ELR (cell line): Measurements from ENCODE around the gene CDH19.

ENCODE experiments used
- DNase-seq: peaks from one replicate; pipeline ENCODE4 v3.0.0-alpha.2; 2015; ENCODE audit warnings: low read depth

The CDH19 gene, protein sequence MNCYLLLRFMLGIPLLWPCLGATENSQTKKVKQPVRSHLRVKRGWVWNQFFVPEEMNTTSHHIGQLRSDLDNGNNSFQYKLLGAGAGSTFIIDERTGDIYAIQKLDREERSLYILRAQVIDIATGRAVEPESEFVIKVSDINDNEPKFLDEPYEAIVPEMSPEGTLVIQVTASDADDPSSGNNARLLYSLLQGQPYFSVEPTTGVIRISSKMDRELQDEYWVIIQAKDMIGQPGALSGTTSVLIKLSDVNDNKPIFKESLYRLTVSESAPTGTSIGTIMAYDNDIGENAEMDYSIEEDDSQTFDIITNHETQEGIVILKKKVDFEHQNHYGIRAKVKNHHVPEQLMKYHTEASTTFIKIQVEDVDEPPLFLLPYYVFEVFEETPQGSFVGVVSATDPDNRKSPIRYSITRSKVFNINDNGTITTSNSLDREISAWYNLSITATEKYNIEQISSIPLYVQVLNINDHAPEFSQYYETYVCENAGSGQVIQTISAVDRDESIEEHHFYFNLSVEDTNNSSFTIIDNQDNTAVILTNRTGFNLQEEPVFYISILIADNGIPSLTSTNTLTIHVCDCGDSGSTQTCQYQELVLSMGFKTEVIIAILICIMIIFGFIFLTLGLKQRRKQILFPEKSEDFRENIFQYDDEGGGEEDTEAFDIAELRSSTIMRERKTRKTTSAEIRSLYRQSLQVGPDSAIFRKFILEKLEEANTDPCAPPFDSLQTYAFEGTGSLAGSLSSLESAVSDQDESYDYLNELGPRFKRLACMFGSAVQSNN

DNA sequence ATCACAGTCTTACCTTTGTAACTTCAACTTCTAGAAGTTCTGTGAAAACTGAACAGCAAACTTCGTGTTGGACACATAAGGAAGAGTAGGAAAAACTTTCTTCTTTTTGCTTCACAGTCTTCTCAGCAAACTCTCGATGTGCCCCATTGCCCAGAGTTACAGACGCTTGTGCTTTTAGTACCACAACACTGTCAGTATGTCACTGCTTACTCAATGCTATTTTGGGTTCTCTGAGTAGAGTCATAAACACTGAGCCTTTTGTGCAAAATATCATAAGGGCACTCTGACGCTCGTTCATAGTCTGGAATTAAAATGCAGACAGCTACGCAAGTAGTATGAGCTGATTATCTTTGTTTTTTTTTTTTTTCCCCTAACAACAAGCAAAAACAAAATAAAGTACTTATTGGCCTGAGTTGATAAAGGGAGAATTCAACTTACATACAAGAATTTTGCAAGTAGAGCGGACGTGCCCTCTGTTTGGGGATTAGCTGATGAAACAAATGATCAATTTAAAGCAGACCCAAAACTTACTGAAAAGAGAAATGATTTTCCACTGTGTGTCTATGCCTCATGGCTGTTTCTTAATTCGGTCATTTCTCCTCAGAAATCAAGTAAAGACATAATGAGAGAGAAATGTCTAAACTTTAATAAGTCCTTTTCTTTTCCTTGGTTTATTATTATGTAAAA, at the start of gene CDH19:
Gene CDH19 (minus strand): TSS at position 150 of the 687 bp plus-strand sequence. CDS start 31,886 bp downstream, outside the sequence.
- no peak for DNase-seq

DNA sequence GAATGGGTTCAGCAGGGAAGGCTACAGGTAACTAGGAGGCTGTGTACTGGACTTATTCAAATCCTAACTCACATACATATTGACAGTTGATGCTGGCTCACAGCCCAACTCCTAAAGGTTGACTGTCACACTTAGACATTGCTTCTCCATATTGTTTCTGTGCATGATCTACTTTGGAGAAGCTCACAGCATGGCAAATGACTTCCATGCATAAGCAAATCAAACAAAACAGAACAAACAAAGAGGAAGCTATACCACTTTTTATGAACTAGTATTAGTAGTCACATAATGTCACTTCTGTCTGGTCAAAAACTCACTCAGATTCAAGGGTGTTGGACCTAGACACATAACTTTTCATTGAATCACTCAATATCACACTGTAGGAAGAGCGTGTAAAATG, 43.8 kb upstream of the CDH19 start:
- DNase-seq: no peak

DNA sequence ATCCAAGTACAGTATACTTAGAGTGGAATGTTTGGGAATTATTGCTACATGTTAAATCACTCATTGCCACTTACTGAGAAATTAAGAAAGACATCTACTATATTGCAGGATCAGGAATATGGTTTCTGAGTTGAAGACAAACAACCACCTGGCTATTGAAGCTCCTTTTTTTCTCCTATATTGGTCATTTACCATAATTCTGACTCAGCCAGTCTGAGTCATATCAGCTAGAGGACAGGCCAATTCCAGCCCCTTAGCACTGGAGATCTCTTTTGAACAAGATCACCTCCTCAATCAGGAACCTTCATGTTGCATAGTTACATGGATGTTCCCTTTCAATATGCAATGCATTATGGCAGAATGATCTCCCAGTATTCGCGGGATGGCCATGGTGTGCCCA, 42.7 kb upstream of the CDH19 start:
- no peak for DNase-seq

DNA sequence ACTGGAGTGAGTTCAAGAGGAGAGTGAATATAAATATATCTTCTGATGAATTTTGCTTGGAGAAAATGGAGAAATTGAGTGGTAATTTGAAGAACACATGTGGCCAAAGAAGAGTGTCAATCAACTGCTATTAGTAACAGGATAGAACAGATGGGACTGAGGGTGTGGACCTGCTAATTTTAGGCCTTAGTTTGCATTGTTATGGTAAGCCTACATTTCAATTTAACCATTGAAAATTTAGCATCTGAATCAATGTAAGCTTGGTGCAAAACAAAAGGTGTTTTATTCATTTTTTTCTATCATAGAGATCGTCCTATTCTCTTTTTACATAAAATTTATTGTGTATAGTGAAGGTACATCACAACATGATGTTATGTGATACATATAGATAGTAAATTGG, 42.1 kb upstream of the CDH19 start:
- no peak for DNase-seq

DNA sequence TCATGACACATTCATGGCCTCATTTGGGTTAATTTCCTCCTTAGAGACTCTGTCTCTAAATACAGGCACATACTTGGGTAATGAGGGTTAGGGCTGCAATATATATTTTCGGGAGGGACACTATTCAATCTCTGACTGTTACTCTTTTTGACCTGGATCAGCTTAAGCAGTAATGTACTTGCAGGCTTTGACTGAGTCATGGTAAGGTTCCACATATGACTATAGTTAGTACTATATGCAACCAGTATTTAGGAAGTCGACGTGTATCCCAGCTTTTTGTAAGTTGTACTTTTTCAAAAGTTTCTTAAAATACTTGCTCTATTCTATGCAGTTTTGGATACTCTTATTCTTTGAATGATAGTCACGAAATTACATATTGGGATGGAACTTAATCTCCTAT, 37.2 kb upstream of the CDH19 start:
- no peak for DNase-seq

DNA sequence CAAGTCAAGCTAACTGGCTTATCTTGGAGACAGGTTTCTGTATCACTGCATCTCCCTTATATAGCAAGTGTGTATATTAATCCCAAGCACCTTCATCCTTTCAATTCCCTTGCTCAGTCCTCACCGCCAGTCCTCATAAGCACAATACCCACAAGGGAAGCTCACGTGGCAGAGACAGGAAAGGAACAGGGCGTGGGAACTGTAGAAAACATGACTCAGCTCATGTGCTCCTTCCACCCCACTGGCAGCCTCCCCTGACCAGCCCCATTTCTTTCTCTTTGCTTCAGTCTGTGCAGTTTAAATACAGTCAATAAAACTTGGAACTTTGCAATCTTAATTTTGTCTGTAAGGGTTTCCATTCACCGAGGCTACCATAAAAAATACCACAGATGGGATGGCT, 36.5 kb upstream of the CDH19 start:
- no peak for DNase-seq

DNA sequence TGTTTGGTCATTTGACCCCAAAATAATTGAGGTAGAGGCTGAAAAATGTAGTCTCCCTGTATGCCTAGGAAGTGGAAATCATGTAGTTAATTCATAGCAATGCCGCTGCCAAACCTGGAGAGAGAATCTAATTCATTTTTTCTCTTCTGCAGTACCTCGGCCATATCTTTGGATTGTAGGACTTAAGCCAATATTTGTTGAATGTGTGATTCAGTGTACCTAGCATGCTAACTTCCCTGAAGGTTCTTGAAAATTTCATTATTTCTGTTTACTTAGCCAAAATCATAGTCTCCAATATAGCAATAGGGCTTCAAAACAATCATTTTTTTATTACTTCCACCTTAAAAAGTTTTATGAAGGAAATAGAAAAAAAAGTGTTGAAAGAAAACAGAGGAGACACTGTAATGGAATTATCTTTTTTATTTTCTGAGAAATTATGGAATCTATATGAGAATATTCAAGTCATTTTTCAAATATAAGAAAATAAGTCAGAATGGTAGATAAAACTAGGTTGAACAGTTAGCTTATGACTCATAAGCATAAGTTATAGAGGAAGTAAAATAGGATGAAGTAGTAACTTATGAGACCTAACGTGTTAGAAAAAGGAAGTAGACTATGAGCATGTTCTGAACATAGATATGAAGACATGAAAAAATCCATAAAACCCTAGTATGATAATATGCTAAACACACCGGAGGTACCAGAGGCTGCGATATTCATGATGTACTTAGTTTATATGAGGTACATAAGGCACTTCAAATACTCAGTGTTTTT, 35.2 kb upstream of the CDH19 start:
- no peak for DNase-seq

DNA sequence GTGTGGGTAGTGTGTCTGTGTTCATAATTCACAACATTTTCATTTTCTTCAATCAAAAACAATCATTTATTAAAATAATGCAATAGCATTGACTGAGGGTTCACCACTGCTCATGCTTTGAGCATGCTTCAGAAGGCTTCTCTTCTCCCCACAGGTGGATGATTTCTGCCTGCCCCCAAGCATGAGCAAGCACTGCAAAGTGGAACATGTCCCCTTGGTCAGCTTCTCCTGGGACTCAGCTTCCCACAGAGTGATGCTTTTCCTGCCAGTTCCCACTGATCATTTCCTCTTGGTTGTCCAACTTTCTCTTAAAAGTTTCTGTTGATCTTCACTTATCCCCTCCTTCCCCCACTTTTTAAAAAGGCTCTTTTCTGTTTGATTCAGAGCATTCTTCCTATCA, 31.5 kb upstream of the CDH19 start:
- no peak for DNase-seq

DNA sequence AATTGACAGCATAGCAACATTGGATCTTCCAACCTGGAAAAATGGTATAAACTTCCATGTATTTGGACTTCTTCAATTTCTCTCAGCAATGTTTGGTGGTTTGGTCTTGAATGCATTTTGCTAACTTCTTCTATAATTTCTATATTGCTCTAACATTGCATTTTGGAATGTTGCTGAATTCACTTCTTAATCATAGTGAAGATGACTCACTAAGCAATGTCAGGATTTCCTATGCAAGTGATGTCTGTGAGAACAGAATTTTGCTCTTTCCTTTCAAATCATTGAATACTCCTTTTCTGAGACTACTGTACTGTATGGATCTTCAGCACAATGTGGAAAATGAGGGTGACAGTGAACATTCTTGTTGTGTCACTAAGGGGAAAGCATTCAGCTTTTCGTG, 28.9 kb upstream of the CDH19 start:
- peak; percentile 2 for DNase-seq

DNA sequence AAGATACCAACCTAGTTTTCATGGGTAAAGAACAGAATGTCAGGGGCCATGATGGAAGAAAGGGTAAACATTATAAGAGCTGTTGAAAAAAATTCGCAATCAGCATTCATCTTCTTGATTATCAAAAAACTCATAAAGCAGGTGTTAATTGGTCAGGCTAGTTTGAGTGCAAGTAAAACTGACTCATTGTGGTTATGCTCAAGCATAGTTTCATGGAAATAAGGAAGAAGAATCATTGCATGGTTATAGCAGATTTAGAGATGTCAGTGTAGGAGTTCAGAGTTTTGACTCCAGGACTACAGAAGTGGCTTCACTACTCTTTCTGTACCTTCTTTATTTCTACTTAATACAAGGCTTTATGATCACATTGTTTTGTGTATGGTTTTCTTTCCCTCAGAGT, 26.9 kb upstream of the CDH19 start:
- DNase-seq: no peak

DNA sequence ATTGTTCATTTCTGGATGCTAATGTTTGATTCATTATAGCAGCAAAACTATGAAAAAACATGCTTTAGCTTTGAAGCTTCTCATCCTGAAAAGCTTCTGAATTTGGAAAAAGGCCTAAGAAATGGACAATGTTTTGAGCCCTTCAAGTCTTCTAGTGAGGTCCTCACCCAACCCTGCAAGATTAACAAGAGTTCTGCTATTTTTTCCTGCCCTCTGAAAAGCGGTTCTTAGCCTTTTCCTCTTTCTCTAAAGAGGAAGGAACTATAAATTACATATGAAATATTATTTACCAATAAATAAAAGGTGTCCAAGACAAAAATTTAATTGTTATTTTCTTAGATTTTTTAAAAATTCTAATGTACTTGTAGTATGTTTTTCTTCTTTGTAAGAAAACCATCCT, 19.9 kb upstream of the CDH19 start:
- DNase-seq: no peak

DNA sequence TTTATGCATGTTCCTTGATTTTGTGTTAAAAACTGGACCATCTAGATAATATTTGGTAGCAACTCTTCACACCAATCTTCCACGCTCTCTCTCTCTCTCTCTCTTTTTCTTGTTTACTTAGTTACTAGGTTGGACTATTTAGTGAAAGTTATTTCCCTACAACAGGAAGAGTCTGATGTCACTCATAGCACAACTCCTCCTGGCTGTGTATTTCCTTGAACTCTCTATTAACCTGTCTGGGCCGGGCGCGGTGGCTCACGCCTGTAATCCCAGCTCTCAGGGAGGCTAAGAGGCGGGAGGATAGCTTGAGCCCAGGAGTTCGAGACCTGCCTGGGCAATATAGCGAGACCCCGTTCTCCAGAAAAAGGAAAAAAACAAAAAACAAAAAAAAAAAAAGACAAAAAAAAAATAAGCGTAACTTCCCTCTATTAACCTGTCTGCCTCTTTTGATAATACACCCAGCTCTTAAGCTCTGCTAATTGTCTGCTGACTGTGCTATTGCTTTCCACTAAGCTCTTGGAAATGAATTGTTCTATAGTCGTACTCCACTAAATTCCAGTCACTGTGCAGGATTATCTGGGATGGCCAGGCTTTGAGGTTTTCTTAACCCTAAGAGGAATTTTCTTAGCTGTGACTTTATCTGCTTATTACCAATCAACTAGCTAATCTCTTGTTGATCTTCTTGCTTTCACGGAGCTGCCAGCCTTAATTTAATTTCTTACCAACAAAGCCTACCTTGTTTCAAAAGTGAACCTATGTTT, 18.1 kb upstream of the CDH19 start:
- no peak for DNase-seq

DNA sequence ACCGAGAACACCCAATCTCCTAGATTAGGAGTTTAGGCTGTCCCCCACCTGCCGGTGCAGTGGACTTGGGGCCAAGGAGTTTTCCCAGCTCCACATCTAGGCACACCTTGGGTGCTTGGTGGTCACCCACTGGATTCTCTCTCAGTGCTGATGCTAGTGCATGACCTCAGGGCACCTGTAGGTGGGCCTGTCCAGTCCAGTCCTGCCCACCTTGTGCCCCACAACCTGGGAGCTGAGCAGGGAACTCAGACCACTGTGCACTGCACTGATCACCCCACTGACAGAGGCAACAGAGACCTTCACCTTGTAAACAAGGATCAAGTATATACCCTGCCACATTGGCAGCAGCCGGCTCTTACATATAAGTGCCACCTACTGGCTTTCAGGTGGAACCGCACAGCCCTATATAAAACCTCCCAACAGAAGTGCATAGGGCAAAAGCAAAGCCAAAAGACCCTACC, 12.7 kb upstream of the CDH19 start:
- no peak for DNase-seq

DNA sequence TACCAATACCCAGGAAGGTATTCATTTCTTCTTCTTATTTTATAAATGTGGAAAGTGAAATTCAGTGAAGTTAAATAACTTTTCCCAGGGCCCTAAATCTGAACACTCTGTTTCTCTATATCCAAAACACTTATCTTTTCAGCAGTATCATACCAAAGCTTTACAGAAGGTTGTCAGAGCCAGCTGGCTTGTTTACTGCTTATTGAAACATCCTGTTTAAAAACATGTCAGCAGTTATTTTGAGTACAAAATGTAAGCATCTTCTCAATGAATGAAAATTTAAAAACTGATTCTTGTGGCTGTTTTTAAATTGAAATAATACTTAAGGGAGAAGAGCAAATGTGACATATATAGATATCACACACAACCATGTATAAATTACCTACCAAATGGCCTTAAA, 11.3 kb upstream of the CDH19 start:
- DNase-seq: no peak

DNA sequence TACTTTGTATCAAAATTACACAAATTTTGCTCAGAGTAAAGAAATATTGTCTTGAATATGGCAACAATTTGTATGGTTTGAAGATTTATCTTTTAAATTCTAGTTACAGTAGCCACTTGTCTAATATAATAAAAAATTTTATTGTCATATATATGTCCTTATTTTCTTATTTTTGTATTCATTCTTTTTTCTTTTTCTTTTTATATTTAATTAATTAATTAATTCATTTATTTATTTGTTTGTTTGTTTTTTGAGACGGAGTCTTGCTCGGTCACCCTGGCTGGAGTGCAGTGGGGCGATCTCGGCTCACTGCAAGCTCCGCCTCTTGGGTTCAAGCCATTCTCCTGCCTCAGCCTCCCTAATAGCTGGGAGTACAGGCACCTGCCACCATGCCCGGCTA, 3.7 kb upstream of the CDH19 start:
- no peak for DNase-seq

DNA sequence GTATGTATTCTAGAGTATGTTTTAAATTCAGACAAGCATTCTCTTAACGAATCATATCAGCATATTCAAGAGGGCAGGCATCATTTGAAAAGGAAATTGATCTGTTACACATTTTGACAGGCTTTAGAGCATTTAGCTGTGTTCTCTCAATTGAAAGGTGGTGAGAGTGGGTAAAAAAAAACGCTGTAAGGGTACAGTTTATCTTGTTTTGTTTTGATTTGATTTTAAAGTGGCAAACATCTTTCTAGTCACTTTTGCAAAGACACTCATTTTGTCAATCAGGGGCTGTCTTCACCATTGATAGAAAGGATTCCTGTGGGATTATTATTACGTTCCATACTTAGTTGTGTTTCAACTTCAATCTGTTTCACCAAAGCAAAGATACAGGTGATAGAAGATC, 2.2 kb downstream of the CDH19 start:
- no peak for DNase-seq

DNA sequence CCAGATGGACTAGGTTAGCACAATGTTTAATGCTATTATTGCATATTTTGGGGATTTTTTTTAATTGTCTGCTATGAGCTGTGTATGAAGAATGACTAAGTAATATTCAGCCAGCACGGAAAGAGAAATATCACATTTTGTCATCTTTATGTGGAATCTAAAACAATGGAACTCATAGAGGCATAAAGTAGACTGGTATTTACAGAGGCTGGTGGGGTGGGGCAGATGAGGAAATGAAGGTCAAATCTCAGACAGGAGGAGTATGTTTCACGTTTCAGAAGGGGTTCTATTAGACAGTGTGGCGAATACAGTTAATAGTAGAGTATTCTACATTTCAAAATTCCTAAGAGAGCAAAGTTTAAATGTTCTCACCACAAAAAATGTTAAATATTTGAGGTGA, 4.7 kb downstream of the CDH19 start:
- no peak for DNase-seq

DNA sequence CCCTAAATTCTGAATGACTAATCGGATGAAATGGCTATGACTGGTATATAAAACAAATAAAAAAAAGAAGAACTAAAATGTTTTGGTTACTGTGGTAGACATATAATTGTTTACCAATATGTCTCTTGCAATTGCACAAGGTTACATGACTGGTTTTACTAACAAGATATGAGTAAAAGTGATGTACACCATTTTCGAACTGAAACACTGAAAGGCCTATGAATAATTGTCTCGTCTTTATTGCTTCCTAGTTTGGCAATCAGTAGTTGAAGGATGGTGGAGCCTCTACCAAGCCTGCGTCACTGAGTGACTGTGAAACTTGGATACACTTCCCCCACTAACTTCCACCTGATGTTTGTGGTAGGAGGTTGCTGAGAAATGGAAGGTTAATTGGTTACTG, 16.5 kb downstream of the CDH19 start:
- DNase-seq: no peak

DNA sequence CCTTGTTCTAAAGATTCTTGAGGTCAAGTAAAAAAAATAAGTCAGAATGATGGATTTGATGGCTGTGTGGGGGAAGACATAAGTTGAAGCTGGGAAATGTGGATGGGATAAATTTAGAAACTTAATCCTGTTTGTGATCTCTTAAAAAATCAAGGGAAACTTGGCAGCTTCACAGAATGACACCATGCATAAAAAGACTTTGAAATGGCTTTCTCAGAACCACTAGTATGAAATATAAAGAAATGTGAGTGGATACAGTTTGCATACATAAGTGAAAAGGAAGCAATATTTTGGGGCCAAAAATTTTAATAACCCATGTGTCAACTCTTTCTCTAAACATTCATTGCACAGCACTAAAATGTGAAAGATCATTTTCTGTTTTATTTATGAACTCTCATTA, 21.7 kb downstream of the CDH19 start:
- no peak for DNase-seq

DNA sequence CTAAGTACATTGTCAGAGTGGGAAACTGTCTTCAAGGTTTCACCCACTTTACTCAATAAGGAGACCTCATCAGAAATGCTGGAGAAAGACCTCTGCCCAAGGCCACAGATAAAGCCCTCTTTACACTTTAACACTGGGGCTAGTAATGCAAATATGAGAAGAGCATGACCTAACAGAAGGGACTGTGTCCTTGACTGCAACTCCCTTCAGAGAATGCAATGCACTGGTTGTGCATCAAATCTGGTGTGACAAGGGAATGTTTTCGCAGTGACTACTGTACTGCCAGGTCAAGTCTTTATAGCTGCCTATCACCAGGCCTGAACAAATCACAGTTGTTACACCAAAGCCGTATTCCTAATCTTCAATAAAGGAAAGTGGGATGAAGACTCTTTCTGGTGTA, 28.6 kb downstream of the CDH19 start:
- DNase-seq: no peak

DNA sequence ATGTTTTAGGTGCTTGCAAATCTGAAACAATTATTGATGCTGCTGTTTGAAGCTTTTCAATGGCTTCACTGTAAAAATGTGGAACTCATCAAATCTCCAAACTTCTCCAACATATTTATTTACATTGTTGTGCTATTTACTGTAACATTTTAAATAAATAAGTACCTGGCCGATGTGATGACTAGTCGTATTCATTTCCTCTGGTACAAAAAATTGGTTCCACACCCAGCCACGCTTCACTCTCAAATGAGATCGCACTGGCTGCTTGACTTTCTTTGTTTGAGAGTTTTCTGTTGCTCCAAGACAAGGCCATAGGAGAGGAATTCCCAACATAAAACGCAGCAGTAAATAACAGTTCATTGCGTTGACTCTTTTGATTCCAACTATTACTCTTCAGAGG, 32.0 kb downstream of the CDH19 start:
- DNase-seq: no peak
